Measurements from ENCODE around the gene MTCL1.

MTCL1 gene

DNA sequence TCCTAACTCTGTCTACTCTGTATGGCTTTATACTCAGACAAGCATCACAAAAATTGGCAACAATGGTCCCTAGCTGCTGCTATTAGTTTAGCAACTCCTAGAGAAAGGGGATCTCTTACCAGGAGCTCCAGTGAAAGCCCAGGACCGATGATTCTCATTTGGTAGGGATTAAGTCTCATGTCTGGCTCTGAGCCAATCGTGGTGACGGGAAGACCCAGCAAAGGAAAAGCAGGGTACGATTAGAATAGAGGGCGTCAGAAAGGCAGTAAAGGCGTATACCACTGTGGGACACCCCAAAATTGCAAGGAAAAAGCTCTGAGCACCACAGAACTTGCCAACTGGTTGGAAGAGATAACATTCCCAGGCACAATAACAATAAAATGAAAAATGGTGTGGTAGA, 129.5 kb downstream of the MTCL1 start:
- no peak for DNase-seq (ENCODE audit: low spot score)
- TF ChIP-seq, protein P1, sequence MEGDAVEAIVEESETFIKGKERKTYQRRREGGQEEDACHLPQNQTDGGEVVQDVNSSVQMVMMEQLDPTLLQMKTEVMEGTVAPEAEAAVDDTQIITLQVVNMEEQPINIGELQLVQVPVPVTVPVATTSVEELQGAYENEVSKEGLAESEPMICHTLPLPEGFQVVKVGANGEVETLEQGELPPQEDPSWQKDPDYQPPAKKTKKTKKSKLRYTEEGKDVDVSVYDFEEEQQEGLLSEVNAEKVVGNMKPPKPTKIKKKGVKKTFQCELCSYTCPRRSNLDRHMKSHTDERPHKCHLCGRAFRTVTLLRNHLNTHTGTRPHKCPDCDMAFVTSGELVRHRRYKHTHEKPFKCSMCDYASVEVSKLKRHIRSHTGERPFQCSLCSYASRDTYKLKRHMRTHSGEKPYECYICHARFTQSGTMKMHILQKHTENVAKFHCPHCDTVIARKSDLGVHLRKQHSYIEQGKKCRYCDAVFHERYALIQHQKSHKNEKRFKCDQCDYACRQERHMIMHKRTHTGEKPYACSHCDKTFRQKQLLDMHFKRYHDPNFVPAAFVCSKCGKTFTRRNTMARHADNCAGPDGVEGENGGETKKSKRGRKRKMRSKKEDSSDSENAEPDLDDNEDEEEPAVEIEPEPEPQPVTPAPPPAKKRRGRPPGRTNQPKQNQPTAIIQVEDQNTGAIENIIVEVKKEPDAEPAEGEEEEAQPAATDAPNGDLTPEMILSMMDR (IDR thresholded peaks at IDR 0.05; ENCODE audit: extremely low read depth, missing control alignments), result no peak

DNA sequence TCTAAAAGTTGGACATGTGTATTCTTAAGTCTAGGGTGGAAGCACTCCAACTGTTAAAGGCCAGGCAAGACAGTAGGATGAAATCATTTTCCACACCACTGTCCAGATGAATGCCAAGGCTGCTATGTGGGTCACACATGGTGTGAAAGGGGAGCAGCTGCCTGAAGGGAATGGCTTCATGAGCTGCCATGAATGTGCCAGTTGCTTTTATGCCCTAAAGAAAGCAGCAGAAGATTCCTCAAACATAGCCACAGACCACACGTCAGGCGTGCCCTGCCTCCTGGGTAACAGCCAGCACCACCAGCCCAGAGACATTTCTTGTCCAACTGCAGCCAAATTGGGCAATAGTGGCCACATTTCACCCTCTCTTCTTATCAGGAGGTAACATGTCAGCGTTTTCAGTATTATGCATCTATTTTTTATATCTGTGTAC, 130.2 kb downstream of the MTCL1 start:
- TF ChIP-seq, protein P1 (IDR thresholded peaks at IDR 0.05; ENCODE audit: extremely low read depth, missing control alignments), result no peak
- DNase-seq (ENCODE audit: low spot score), result no peak

DNA sequence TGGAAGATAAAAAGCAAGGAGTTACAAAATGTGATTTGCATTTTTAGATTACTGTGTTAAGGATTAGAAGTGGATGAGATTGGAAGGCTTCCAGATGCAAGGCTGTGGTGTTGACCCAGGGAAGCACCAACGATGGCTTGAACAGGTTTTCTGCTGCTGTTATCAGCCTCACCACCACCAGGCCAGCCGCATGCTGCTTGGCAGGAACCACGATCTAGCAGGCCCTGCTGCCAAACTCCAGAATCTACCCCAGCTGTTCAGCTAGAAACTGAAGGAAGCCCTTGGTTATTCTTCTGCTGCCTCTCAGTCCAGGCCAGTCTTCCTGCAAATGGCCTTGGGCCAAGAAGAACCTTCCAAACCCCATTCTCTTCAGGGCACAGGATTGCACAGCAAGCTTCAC, 133.9 kb downstream of the MTCL1 start:
- DNase-seq (ENCODE audit: low spot score), result no peak
- TF ChIP-seq, protein P1 (IDR thresholded peaks at IDR 0.05; ENCODE audit: extremely low read depth, missing control alignments), result no peak

DNA sequence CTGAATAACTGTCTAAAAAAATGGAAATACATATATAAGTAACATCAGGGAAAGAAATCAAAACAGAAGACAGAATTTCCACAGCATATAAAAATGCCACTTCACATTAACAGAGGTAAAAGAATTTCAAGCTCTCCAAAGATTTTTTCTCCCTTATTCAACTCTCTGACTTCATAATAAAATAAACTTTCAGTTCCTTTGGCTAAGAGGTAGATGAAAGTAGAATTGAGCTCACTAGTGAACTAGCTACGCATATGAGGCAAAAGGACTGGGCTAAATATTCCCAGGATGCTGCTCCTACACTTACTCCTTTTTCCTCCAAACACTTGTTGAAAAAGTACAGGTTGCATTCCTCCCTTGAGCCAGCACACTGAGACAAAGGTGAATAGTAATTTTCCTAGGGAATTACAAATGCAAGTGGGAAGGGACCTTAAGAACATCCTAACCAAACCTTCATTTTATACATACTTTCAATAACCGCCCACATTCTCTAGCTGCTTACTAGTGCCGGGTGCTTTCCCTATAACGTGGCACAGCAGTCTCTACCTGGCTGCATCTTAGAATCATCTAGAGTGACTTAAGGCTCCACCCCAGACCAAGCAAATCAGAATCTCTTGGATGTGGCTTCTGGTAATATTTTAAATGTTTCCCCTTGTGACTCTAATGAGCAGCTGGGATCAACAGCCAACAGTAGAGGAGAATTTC, 136.6 kb downstream of the MTCL1 start:
- no peak for DNase-seq (ENCODE audit: low spot score)
- TF ChIP-seq, protein P1 (IDR thresholded peaks at IDR 0.05; ENCODE audit: extremely low read depth, missing control alignments), result no peak

DNA sequence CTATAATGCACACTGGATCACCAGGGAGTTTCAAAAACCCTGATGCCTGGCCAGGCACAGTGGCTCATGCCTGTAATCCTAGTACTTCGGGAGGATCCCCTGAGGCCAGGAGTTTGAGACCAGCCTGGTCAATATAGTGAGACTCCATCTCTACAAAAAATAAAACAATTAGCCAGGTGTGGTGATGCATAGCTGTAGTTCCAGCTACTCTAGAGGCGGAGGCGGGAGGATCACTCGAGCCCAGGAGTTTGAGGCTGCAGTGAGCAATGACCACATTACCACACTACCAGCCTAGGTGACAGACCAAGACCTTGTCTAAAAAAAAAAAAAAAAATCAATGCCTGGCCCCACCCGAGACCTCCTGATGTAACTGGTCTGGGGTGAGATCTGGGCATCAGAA, 137.2 kb downstream of the MTCL1 start:
- TF ChIP-seq, protein P1 (IDR thresholded peaks at IDR 0.05; ENCODE audit: extremely low read depth, missing control alignments), result no peak
- DNase-seq (ENCODE audit: low spot score), result no peak

DNA sequence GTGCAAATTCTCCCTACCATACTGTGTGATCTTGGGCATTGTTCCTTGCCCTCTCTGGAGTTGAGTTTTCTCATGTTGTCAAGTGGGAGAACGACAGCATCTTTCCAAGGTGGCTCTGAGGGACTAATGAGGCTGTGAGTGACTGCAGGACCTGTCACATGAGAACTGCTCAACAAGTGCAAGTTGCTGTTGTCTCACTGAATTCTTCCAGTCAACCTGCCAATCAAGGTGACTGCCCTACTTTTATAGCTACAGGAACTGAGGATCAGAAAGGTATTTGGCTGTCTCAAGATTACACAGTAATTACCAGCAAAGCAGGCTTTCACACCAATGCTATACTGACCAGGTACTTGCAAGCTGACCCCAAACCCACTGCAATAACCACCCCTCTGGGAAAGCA, 137.6 kb downstream of the MTCL1 start:
- no peak for DNase-seq (ENCODE audit: low spot score)
- TF ChIP-seq, protein P1 (IDR thresholded peaks at IDR 0.05; ENCODE audit: extremely low read depth, missing control alignments), result no peak

DNA sequence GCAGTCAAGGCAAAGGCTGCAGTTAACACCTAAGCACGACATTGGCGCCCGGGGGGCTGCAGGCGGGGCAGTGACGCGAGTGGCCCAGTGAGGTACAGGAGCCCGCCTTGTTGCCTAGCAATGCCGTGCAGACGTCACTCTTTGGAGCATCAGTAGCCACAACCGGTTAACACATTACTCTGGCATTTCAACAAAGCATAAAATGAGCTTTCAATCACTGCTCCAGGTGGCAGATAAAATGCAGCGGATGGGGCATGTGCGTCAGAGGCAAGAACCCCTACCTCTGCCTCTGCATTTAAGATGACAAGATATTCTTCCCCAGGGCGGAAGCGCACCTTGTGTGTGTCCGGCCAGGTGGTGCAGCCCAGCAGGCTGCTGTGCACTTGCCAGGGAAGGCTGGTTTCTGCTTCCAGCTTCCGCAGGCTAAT, 139.4 kb downstream of the MTCL1 start:
- no peak for DNase-seq (ENCODE audit: low spot score)
- TF ChIP-seq, protein P1 (IDR thresholded peaks at IDR 0.05; ENCODE audit: extremely low read depth, missing control alignments), result no peak
